ENCODE measurements around the gene RANBP1. TPM values are rescaled to one million over a fixed set of nuclear protein-coding genes. Genes with fewer than 3 reads are reported as not detected.

The RANBP1 gene
- total and polyA plus RNA-seq, 2 of the 13 experiments (the other 11 are each of a cell fraction or from before 2014, with no cell fraction given), result 181 to 492 TPM

DNA sequence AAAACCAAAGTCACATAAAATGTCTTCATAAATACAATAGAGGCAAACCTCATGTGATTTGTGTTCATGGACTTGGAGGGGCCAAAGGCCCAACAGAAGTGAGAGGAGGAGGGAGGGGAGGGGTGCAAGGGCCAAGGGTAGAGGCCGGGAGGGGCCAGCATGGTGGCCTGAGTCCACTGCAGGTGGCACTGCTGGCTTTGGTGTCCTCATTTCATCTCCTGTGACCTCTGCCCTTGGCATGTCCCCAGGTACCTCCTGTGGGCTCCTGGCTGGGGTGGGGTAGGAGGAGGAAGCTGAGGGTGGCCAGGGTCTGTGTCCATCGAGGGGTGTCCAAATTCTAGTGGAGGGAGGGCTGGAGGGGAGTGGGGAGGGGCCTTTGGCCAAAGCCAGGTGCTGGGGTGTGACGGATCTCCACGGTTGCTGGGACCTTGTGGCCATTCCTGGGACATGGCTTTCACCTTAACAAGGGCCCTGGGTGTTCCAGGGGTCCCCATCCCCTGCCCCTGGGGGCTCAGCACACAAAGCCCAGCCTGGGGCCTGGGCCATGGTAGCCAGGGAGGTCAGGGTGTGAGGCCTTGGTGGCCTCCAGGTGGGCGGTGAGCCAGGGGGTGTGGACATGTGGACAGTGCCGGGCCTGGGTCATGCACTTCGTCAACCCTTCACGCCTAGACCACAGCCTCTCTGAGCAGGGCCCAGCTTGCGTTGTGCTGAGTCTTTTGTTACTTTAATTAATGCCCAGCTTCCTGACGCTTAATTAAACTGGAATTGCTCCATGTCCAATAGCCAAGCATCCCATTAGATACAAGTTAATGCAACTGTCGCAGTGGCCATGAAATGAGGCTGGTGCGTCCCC is 55.6 kb downstream of the RANBP1 start:
- in situ Hi-C loops (cut with HindIII; ENCODE audit: extremely low pct_ligation_motif_present, low pct_unique_long_range_greater_than_20kb), result loop anchor here (25.0 kb wide), 1 partner anchor 1209 kb away; no protein-coding TSS in a partner anchor

GRCh38 chr22:20172141-20172613 is 56.3 kb downstream of the RANBP1 start:
- TF ChIP-seq MZF1 (CRISPR knock-in tag; IDR thresholded peaks at IDR 0.05; ENCODE audit: borderline replicate concordance) (no peak), NCOR1 (IDR thresholded peaks at IDR 0.05; ENCODE audit: borderline replicate concordance, low read length) (no peak), RXRA (CRISPR knock-in tag; IDR thresholded peaks at IDR 0.05) (no peak), ZNF580 (CRISPR knock-in tag; IDR thresholded peaks at IDR 0.05; ENCODE audit: borderline replicate concordance, low read depth) (no peak), ZNF138 (CRISPR knock-in tag; IDR thresholded peaks at IDR 0.05; ENCODE audit: low read depth) (no peak), NFE2 (CRISPR knock-in tag; IDR thresholded peaks at IDR 0.05) (no peak)
- TF ChIP-seq, protein P1, sequence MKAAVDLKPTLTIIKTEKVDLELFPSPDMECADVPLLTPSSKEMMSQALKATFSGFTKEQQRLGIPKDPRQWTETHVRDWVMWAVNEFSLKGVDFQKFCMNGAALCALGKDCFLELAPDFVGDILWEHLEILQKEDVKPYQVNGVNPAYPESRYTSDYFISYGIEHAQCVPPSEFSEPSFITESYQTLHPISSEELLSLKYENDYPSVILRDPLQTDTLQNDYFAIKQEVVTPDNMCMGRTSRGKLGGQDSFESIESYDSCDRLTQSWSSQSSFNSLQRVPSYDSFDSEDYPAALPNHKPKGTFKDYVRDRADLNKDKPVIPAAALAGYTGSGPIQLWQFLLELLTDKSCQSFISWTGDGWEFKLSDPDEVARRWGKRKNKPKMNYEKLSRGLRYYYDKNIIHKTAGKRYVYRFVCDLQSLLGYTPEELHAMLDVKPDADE (CRISPR knock-in tag; IDR thresholded peaks at IDR 0.05), result no peak
- TF ChIP-seq, protein P2, sequence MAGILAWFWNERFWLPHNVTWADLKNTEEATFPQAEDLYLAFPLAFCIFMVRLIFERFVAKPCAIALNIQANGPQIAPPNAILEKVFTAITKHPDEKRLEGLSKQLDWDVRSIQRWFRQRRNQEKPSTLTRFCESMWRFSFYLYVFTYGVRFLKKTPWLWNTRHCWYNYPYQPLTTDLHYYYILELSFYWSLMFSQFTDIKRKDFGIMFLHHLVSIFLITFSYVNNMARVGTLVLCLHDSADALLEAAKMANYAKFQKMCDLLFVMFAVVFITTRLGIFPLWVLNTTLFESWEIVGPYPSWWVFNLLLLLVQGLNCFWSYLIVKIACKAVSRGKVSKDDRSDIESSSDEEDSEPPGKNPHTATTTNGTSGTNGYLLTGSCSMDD (CRISPR knock-in tag; IDR thresholded peaks at IDR 0.05), result no peak
- WGBS (ENCODE audit: low lambda C conversion rate), result 18% methylated on average over 5 of the region's 10 CpGs

More for the DNA sequence above, 55.6 kb downstream of the RANBP1 start:
- FAIRE-seq, result no peak
- WGBS (ENCODE audit: low lambda C conversion rate), result 6% methylated on average over 6 of the region's 12 CpGs
- Histone ChIP-seq H4K20me1 (ENCODE audit: insufficient read depth, low read length) (peaks cover 6% of the 10 kb centered on the region; the same call in 1 of the 2 replicates), H3K4me3 (replicated peaks in 1 of 3; ENCODE audit: insufficient read depth in 1 of 3, low read depth in 2 of 3, low read length in 3 of 3) (no peak overlapping the region), H2AFZ (ENCODE audit: low read length) (no peak overlapping the region), H3K27me3 (ENCODE audit: control insufficient read depth in 1 of 2, insufficient read depth in 2 of 2, low read length in 2 of 2) (peaks cover 23 to 85% of the 10 kb centered on the region in 2 experiments), H3K36me3 (replicated peaks in 1 of 2; ENCODE audit: control insufficient read depth in 1 of 2, insufficient read depth in 2 of 2, low read length in 2 of 2) (no peaks in the 10 kb centered on the region), H3K4me2 (ENCODE audit: low read depth, low read length) (no peak overlapping the region), H3K9me3 (ENCODE audit: low read length) (no peaks in the 10 kb centered on the region), H3K9ac (ENCODE audit: insufficient read depth, low read depth, low read length) (no peak overlapping the region), H3K4me1 (ENCODE audit: insufficient read depth, low read length) (peaks cover 6% of the 10 kb centered on the region; the same call in 1 of the 2 replicates), H3K79me2 (ENCODE audit: insufficient read depth, low read length) (no peaks in the 10 kb centered on the region), H3K27ac (ENCODE audit: extremely low read length, insufficient read depth, low read length) (no peak overlapping the region)
- ATAC-seq, result no peak
- no peak for DNase-seq (ENCODE audit: low spot score)
- BruUV-seq (replicated peaks), result no TSS peak
- ChIA-PET POLR2A (no interaction called here), CTCF (ENCODE audit: low intra/inter-chr PET ratio, low total read pairs) (no interaction called here)
- intact Hi-C loops (cut with micrococcal nuclease; ENCODE audit: unreplicated experiment), result no loop called here
- no peak for TF ChIP-seq ZNF597 (CRISPR knock-in tag; IDR thresholded peaks at IDR 0.05)

More at GRCh38 chr22:20172141-20172613, 56.3 kb downstream of the RANBP1 start:
- peaks cover 23 to 86% of the 10 kb centered on the region in 2 experiments for H3K27me3 ChIP-seq (ENCODE audit: control insufficient read depth in 1 of 2, insufficient read depth in 2 of 2, low read length in 2 of 2)
- no peak overlapping the region for H3K4me2 ChIP-seq (ENCODE audit: low read depth, low read length)
- DNase-seq (ENCODE audit: low spot score) (no peak), ATAC-seq (no peak), FAIRE-seq (no peak)
- no peak overlapping the region for H3K9ac ChIP-seq (ENCODE audit: insufficient read depth, low read depth, low read length)
- no peak overlapping the region for H3K4me3 ChIP-seq (replicated peaks in 1 of 3; ENCODE audit: insufficient read depth in 1 of 3, low read depth in 2 of 3, low read length in 3 of 3)
- H3K9me3 ChIP-seq (ENCODE audit: low read length), result no peaks in the 10 kb centered on the region
- no peak overlapping the region for H2AFZ ChIP-seq (ENCODE audit: low read length)
- H4K20me1 ChIP-seq (ENCODE audit: insufficient read depth, low read length), result peaks cover 6% of the 10 kb centered on the region; the same call in 1 of the 2 replicates
- no peaks in the 10 kb centered on the region for H3K79me2 ChIP-seq (ENCODE audit: insufficient read depth, low read length)
- CTCF ChIA-PET (ENCODE audit: low intra/inter-chr PET ratio, low total read pairs), result no interaction called here
- peaks cover 6% of the 10 kb centered on the region; the same call in 1 of the 2 replicates for H3K4me1 ChIP-seq (ENCODE audit: insufficient read depth, low read length)
- in situ Hi-C loops (cut with HindIII; ENCODE audit: extremely low pct_ligation_motif_present, low pct_unique_long_range_greater_than_20kb) (loop anchor here (25.0 kb wide), 1 partner anchor 1210 kb away; no protein-coding TSS in a partner anchor), intact Hi-C loops (cut with micrococcal nuclease; ENCODE audit: unreplicated experiment) (no loop called here)
- POLR2A ChIA-PET, result no interaction called here
- H3K27ac ChIP-seq (ENCODE audit: extremely low read length, insufficient read depth, low read length), result no peak overlapping the region
- H3K36me3 ChIP-seq (replicated peaks in 1 of 2; ENCODE audit: control insufficient read depth in 1 of 2, insufficient read depth in 2 of 2, low read length in 2 of 2), result no peaks in the 10 kb centered on the region
- BruUV-seq (replicated peaks), result no TSS peak
